SK-N-SH treated with all-trans-retinoic acid at 6 μM for 48 hours (cell line): ENCODE data around the gene PPP1CA.

Experiments
- BACH2 ChIP-seq: fragments of 250-450 bp; sonication (Bioruptor Pico); IDR thresholded peaks from 2 replicates; pipeline ENCODE4 v1.9.0; 2021; ENCODE audit warnings: mild to moderate bottlenecking, borderline replicate concordance
- RARB ChIP-seq: fragments of 250-450 bp; sonication (Bioruptor Pico); IDR thresholded peaks from 2 replicates; pipeline ENCODE4 v1.8.0; 2021; ENCODE audit warnings: mild to moderate bottlenecking, moderate library complexity

DNA sequence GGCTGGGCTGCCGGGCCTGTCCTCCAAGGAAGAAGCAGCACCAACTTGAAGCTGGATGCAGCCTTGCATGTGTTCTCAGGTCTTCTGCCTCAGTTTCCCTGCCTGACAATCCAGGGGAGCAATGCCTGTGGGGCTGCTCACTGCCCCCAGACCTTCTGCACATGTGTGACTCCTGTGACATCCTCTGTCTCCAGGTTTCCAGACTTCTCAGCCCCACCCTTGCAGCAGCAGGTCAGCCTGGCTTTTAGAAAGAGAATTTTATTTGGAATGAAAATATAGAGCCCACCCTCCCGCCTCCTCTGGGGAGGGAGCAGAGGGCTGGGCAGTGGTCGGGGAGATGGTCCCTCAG lies 36.1 kb upstream of the PPP1CA start:
- TF ChIP-seq RARB (CRISPR knock-in tag) (no peak), BACH2 (CRISPR knock-in tag) (no peak)
